HG03575 (cell line): ENCODE measurements around the gene KIFAP3.
"Not testable (repeated sequence)": the region's sequence is repeated elsewhere in the genome, so short reads cannot be mapped to it uniquely, and the experiment has no call there.

Experiments used
- ATAC-seq: cut with Tn5 transposase; IDR thresholded peaks from one replicate; pipeline ENCODE4 v1.9.1; 2021; ENCODE audit not compliant: unreplicated experiment, insufficient number of reproducible peaks, low FRiP score; ENCODE audit errors: extremely low read depth

Gene KIFAP3

GRCh38 chr1:169873582-169874199 lies 200.8 kb downstream of the KIFAP3 start:
- no peak for ATAC-seq

- no peak for ATAC-seq
These were observed 201.6 kb downstream of the KIFAP3 start for GRCh38 chr1:169872906-169873305.

DNA sequence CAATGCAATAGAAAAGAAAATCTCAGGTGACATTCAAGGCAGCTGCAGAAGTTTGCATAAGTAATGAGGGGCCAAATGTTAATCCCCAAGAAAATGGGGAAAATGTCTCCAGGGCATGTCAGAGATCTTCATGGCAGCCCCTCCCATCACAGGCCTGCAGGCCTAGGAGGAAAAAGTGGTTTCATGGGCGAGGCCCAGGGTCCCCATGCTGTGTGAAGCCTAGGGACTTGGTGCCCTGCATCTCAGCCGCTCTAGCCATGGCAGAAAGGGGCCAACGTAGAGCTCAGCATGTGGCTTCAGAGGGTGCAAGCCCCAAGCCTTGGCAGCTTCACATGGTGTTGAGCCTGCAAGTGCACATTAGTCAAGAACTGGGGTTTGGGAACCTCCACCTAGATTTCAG lies 202.5 kb downstream of the KIFAP3 start:
- ATAC-seq: not testable (repeated sequence)
